Stimulated activated CD4-positive, alpha-beta T cell treated with anti-CD3 and anti-CD28 coated beads, Interleukin-4, amount 100 ng/mL, for 4 hours (primary cell): ENCODE data around the gene AIG1.
"Not testable (repeated sequence)": the region's sequence is repeated elsewhere in the genome, so short reads cannot be mapped to it uniquely, and the experiment has no call there.

Experiments used
- DNase-seq, 2 experiments: peaks; one replicate each; pipeline ENCODE4 v3.0.0-alpha.2; 2020

Gene AIG1

DNA sequence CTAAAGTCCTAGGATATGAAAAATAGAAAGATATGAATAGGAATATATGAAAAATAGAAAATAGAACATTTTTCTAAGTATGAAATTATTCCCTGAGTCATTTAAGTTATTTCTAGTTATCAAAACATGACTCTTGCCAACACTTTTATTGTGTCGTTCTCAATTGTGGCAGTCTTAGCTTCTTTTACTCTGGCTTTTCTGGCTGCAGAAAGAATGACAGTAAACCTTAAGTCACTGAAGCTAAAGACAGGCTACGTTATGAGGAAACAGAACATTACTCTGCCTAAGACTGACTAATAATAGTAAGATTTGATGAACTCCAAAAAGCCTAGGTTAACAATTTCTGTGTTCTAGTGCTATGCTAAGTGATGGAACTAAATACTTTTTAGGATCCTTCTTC lies 74.6 kb downstream of the AIG1 start:
- no peak for DNase-seq

DNA sequence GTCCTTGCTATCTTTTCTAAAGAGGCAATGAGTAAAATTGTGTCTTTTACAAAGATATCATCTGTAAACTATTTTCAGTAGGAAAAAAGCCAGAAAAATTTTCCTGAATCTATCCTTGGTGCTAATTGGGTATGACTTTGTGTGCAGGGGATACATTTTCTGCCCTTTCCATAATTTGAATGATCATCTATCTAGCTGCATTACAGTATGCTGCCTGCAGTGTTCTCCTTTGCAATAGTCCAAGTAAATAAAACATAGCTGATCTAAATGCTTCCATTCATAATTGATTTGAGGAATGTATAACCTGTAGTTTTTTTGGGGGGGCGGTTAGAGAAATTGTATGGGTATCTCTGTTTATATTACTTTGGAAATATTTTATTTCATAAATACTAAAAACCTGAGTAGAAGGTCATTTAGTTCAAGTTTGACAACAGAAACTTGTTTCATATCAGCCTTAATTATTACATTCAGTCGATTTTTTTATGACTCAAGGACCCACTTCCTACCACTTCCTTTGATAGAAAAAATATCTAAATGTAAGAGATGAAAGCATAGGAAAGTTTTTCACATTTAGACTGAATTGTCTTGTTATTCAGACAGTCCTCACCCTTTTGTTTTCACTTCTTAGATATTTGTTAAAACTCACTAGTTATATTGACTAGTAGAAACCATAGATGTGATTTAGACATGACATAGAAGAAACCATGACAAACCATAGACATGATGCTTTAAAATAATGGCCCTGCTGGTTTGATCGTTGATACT lies 75.3 kb downstream of the AIG1 start:
- DNase-seq = no peak

DNA sequence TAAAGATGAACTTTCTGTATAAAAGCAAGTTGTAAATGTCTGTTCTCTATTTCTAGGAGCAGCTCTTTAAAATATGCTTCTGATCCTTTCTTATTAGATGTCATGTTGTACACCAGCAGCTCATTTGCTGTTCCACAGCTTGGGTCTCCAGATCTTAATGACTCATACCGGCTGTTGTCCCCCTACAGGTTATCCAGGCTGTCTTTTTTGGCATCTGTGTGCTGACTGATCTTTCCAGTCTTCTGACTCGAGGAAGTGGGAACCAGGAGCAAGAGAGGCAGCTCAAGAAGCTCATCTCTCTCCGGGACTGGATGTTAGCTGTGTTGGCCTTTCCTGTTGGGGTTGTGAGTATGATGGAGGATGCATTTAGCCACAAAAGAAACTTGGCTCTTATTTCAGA lies 76.0 kb downstream of the AIG1 start:
- no peak for DNase-seq

DNA sequence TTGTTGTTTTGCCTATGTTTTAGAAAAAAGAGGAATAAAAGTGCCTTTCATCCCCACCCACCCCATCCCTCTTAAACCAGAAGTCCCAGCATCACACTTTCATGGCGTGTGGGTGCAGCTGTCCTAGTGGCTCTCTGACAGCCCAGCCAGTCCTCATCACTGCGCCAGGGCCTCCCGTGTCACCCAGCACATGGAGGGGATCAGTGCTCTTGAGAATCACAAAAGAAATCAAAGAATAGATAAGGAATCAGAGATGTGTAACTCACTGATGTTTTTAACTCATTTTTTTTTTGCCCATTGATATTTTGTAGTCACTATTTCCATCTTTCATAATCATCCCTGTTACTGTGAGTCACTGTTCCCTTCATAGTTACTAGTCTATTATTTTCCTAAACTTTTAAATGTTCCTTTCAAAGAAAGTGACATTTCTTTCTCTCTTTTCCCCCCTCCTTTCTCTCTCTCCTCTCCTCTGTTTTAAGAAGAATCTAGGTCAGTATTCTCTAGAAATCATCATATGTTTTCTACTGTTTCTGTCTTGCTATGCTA lies 78.6 kb downstream of the AIG1 start:
- DNase-seq = peak; percentile 18 to 36

DNA sequence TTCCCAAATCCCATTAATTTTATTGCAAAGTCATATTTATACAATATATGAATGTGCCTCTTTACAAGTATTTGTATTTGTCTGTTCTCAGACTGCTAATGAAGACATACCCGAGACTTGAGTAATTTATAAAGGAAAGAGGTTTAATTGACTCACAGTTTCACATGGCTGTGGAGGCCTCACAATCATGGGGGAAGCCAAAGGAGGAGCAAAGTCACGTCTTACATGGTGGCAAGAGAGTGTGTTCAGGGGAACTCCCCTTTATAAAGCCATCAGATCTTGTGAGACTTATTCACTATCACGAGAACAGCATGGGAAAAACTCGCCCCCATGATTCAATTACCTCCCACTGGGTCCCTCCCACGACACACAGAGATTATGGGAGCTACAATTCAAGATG lies 79.2 kb downstream of the AIG1 start:
- peak; percentile 28 to 62 for DNase-seq

DNA sequence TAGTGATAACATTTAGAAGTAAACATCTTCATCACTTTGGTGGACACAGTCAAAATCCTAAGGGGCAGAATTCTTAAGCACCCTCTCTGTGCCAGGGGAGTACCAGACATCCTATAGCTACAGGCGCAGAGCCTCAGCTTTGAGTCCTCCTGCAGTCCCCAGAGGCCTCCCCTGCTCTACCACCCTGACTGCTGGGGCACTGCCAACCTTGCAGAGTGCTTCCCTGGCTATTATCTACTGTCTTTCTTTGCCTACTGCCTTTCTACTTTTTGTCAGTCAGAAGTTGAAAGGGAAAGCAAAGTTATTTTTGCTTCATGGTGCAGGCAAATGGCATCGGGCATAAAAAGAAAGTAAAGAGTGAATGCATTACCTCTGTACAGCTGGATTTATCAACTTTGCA lies 80.1 kb downstream of the AIG1 start:
- DNase-seq = no peak

DNA sequence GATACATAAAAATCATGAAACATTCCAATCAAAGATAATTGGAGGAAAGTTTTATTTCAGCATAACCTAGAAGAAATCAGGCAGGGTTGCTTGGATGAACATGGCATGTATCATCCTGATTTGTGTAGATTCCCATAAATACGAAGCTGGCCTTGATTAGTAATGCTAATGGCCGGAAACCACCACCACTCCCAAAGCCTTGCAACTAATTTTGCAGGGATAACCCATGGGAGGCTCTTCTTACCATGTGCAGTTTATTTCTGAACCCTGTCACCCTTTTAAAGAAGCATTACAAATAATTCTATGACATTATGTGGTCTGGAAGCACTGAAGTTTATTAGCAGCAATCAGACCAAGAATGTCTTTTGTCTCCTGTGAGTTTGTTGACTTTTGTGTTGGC lies 80.8 kb downstream of the AIG1 start:
- no peak for DNase-seq

DNA sequence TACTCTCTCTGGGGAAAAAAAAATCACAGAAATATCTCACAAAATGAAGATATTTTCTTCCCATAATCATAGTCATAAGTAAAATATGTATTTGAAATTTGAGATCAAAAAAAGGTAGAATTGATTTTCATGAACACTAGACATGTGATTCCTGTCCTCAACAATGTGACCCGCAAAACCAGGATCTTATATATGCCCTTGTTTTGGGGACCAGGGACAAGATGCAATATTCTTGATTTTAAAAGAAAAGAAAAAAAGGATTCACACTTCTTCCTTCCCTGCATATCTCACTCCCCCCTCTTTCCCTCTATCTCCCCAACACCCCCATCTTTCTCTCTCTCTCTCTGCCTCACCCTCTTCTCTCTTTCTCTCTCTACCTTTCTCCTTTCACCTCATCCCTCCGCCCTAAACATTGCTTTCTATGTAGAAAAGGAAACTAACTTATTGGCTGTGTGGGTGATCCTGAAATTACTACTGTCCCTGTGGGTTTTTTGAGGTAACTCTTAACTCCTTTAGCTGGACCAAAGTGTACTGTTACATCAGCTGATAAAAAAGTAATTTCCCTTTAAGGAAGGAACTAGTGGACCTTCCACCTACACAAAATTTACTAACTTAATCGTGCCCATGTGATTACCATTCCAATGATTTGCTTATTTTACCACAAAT lies 85.6 kb downstream of the AIG1 start:
- DNase-seq = no peak

DNA sequence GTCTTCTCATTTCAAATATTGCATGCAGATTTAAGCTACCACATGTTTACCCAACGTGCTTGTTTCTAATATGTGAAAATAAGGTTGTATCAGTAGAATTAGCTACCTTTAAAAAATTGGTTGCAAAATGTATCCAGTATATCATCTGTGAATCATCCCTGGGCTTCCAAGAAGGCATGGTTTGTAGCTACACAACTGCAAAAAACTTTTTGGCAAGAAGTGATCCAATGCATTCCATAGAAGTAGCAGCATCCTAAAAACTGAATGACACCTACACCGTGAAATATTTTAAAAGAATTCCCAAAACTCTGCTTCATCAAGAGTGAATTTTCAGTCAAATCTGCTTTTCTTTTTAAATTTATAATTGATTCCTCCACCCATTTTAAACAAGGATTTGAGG lies 89.1 kb downstream of the AIG1 start:
- DNase-seq = no peak

DNA sequence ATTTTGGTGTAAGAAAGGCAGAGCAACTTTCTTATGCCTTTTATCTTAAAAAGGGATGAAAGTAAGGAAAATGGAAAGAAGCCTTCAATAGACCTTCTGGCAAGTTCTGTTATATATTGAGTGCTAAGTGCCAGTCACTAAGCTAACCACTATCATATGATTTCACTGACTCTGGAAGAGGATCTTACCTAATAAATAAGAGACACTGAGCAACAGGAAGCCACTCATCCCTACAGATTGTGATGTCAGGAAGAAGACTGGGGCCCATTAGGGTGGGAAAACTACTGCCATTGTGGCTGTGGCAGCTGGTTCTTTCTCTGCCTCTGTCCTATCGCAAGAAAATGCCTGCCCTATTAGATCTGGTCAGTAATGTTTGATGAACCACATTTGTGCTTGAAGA lies 89.6 kb downstream of the AIG1 start:
- no peak for DNase-seq

DNA sequence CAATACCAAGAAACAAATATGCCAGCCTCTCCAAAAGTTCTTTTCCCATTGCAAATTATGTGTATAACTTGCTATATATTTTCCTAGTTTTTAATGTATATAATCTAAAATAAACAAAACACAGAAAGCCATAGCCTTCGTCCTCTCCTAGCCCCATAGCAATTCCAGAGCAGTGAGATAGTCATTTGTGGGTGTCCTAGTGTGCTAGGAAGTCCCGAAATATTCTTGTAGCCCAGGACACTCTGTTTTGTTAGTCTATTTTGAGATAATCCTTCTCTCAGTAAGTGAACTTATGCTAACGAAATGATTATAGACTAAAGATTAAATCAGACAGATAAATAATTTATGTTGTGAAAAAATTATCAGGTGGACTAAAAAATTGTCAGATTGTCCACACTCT lies 90.7 kb downstream of the AIG1 start:
- DNase-seq = no peak

DNA sequence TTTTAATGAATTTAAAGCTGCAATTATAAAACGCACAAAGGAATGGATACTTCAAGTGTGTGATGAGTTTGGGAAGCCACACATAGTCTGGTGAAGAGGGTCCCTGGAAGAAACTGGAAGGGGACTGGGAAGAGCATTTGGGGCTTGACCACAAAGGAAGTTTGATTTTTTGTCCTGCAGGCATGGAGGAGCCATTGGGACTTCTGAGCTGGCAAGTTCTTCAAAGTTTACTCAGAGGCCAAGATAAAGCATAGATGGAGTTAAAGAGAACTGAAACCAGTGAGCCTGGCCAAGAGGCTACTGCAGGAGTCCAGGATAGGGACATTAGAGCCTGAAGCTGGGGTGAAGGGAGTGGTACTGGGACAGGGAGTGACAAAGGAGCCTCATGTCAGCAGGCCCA lies 95.0 kb downstream of the AIG1 start:
- DNase-seq = no peak

DNA sequence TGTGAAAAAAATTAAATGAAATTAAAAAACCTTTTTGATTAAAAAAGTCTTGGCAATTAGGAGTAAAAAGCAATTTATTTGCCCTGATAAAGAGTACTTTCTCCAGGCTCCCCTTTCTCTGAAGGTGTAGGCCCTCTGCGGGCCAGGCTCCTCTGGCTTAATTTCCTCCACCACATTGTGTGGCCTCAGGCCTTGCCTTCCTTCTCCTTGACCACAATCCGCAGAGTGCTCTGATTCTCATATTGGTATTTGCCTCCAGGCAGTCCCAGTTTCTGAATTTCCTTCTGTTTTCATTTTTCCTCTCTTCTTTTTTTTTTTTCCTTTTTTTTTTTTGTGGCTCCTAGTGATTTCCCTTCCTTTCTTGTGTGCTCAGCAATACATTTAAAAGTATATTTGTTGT lies 96.4 kb downstream of the AIG1 start:
- no peak for DNase-seq

DNA sequence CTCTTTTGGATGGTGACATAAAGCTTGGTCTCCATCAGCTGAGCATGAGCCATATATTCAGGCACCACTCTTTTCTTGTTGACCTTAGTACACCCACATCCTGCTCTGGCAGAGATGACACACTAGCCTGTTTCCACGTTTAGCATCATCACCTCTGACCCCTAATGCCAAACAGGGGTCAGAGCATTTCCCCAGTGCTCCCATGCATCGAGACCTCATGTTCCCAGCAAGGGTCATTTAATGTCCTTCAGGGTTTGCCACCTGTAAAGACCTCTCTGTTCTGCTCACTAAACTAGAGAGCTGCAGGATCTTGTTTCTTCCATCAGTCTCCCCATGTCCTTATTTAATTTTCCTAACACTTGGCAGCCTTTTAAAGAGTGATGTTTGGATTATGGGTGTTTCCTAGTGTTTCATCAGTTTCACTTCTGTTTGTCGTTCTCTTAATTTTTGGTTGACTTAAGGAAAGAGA lies 97.5 kb downstream of the AIG1 start:
- DNase-seq = no peak

DNA sequence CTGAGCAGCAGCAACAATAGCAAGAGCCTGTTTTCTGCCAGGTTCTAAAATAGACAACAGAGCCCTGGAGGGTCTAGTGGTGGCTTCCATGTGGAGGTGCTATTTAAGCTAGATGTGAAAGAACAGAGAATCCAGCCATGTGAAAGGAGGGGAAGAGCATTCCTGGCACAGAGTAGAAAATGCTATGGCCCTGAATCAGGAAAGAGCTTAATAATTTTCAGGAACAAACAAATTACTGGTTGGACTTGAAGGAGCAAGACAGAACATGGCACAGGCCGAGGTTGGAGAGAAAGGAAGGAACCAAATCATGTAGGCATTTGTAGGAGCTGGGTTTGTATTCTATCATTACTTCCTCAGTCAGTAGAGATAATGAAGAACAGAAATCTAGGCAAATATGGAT lies 98.3 kb downstream of the AIG1 start:
- DNase-seq = no peak

DNA sequence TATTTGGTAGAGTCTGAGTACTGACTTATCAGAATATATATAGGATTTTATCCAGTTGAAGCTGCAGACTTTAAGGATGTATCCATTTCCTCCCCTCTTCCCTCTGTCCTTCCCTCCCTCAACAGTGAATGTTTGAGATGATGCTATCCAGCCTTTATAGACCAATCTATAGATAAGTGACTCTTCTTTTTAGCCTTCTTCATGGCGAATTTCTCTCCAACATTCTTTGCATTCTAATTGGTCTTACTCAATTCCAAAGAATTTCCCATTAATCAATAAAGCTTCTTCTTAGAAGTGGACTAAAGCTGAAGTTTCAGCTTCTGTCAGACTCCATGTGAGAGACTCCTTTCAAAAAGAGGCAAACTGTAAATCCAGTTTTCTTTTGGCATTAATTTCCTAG lies 99.3 kb downstream of the AIG1 start:
- no peak for DNase-seq

DNA sequence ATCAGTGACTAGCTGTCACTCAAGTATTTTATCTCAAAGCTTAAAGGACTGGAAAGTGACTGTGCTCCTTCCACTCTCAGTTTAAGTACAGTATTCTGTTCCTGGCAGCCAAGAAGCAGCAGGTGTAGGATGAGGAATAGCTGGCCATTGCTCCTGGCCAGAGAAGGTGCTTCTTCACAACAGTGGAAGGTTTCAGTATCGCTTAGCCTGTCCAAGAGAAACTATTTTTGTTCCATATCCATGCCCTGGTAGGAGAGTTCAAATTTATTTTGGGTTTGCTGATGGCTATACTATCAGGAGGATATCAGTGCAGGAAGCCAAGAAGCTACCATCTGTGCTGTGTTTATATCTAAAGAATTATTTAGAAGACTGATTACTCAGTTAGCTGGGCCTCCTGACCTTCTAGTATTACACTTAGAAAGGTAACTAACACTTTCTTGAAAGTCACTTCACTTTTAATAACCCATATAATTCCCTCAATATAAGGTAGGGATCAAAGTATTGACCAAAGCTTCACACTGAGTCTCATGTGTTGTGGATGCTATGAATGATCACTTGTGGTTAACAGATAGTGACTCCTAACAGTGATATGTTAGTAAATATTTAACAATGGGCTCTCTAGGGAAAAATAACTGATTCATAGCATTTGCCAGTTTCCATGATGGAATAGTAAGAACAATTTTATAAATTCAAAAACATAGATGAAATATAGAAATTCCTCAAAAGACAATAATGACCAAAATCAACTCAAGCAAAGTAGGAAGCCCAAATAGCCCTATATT lies 99.9 kb downstream of the AIG1 start:
- DNase-seq = no peak

DNA sequence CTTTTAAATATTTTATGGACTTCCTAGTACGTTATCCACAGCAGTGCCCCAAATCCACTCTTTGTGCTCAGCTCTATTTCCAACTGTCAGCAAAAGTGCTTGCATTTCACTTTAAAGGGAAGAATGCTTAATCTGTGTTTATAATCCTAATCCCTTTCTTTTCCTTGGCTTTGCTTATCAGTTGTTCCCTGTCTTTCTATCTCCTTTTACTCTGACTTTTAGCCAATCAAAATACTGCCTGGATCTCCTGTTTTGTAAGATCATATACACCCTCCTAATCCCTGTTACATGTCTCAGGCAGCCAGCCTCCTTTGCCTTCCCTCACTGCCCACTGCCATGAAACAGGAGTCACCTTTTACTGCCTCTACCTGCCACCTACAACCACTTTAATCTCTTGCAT lies 102.9 kb downstream of the AIG1 start:
- no peak for DNase-seq

DNA sequence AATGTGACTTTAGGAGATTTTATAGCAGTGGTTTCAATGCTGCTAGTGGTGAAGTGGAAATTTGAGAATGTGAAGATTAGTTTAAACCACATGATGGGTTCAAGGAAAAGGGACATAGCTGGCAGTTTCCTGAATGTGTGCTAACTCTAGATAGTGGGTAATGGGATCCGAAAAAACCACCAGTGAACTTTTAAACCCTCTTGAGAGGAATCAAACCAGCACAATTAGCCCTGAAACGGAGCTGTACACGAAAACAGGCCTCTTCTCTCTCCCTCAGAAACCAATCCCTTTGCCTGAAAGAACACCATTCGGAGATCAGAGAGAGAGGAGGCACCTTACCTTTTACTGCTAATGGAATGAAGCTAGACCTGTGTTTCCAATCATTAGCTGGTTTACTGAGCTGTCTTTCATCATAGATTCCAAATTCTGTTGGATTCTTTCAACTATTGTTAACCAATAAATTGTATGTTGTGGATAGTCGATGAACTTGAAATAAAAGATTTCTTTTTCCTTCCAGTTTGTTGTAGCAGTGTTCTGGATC lies 103.9 kb downstream of the AIG1 start:
- no peak for DNase-seq

DNA sequence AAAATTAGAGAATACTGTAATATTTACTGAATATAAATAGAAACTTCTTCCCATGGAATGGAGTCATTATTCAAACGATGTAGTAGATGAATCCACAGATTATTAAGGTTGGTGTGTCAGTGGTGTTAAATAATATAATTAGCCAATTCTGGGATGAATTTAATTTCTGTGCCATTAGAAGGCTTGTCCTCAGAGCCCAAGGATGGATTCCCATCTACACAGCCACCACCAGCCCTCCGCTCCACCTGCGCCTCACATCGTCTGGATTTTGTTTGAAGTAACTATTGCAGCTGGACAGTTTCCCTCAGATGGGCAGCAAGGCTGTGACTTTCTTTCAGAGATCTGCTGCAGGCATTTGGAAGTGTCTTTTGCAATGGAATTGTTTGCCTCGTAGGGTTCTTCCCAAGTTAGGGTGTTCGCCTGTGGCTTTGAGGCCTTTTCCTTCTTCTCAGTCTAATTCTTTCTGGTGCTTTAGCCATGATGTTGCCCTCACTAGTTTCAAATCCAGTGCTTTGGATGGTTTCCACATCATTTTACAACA lies 104.7 kb downstream of the AIG1 start:
- no peak for DNase-seq

DNA sequence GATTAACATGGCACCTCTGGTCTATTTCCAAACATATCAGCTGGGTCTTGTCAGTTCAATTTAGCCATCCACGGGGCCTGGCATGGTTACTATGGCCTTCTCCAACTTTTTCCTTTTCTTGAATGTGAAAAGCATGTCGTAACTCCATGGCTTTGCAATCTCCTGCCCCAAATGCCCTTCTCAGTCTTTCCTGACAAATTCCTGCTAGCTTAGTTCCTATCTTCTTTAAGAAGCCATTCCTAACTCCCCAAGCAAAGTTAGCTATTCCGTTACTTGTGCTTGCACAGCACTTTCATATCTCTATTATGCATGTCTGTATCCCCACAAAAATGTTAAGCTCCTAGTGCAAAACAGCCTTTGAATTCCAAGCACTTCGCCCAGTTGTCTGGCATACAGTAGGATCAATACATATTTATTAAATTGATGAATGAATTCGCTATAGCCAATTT lies 105.6 kb downstream of the AIG1 start:
- DNase-seq = no peak

DNA sequence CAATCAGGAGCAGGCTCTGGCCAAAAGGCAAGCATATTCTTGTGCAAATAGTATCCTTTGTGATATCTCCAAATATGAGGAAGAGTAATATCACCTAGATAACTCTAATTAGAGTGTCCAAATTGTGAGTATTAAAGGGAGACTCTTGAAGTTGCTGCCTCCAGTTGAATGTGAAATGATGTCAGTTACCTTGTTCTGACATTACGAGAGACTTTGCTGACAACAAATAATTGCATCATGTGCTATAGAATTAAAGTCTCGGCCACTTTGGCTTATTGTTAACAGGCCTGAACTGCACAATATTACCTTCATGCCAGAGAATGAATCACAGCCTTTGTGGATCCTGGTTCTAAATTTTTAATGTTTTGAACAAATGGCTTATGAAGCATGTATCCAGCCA lies 106.5 kb downstream of the AIG1 start:
- DNase-seq = no peak

DNA sequence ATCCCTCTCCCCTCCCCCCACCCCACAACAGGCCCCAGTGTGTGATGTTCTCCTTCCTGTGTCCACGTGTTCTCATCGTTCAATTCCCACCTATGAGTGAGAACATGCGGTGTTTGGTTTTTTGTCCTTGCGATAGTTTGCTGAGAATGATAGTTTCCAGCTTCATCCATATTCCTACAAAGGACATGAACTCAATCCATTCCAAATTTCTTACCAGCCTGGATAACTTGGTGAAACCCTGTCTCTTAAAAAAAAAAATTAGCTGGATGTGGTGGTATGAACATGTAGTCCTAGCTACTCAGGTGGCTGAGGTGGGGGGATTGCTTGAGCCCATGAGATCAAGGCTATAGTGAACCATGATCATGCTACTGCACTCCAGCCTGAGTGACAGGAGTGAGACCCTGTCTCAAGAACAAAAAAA lies 107.7 kb downstream of the AIG1 start:
- DNase-seq = not testable (repeated sequence)
